PC-9 (cell line): ENCODE measurements around the gene ANKFN1. TPM values are rescaled to one million over a fixed set of nuclear protein-coding genes. Genes with fewer than 3 reads are reported as not detected.

Source experiments
- BruUV-seq: library from RNA; stranded (reverse); fragments of 400-500 nt; replicated peaks from 2 replicates; lab custom pipeline; 2021; lab: Mats Ljungman, UMichigan
- CTCF ChIA-PET: fragments of 300-600 bp; sonication (Branson Sonifier 250); formaldehyde crosslinking; loops from one replicate; lab custom pipeline; 2022; ENCODE audit warnings: antibody characterized with exemption; lab: Charles Lee
- POLR2A ChIA-PET: fragments of 300-600 bp; sonication (Branson Sonifier 250); formaldehyde crosslinking; loops from one replicate; lab custom pipeline; 2022; ENCODE audit warnings: antibody characterized with exemption; ENCODE audit not compliant: unreplicated experiment; lab: Charles Lee
- DNase-seq, 2 experiments: peaks; one replicate each; pipeline versions ENCODE4 v3.0.0 to v3.0.0-alpha.2; 2015 to 2022; ENCODE audit warnings: mixed read lengths in 1 of 2
- H2AFZ ChIP-seq: fragments of 200-600 bp; sonication (generic); 2 replicates; pipeline ENCODE4 v1.8.1; 2017; ENCODE audit warnings: antibody characterized with exemption
- H3F3A ChIP-seq: fragments of 200-600 bp; sonication (generic); 2 replicates; pipeline ENCODE4 v1.8.1; 2017; ENCODE audit warnings: antibody characterized with exemption, mild to moderate bottlenecking, low read depth; ENCODE audit not compliant: insufficient read depth
- H3K27ac ChIP-seq: fragments of 200-600 bp; sonication (generic); 2 replicates; pipeline ENCODE4 v1.6.1; 2016; ENCODE audit warnings: mixed run types
- H3K27me3 ChIP-seq: fragments of 200-600 bp; sonication (generic); 2 replicates; pipeline ENCODE4 v1.6.1; 2016; ENCODE audit warnings: low read depth, mixed run types; ENCODE audit not compliant: insufficient read depth
- H3K36me3 ChIP-seq: fragments of 200-600 bp; sonication (generic); 2 replicates; pipeline ENCODE4 v1.6.1; 2016; ENCODE audit warnings: low read depth, mixed run types
- H3K4me1 ChIP-seq: fragments of 200-600 bp; sonication (generic); replicated peaks from 2 replicates; pipeline ENCODE4 v1.6.1; 2016; ENCODE audit warnings: mixed run types; ENCODE audit not compliant: insufficient read depth
- H3K4me2 ChIP-seq: fragments of 200-600 bp; sonication (generic); 2 replicates; pipeline ENCODE4 v1.6.1; 2017; ENCODE audit warnings: mixed run types
- H3K4me3 ChIP-seq: fragments of 200-600 bp; sonication (generic); 2 replicates; pipeline ENCODE4 v1.6.1; 2016; ENCODE audit warnings: mixed run types
- H3K79me2 ChIP-seq: fragments of 200-600 bp; sonication (generic); 2 replicates; pipeline ENCODE4 v1.6.1; 2017; ENCODE audit warnings: low read depth, mixed run types
- H3K9me2 ChIP-seq: fragments of 200-600 bp; sonication (generic); 2 replicates; pipeline ENCODE4 v1.8.1; 2017; ENCODE audit warnings: mild to moderate bottlenecking; ENCODE audit not compliant: insufficient read depth
- H3K9me3 ChIP-seq: fragments of 200-600 bp; sonication (generic); 2 replicates; pipeline ENCODE4 v1.8.1; 2016; ENCODE audit warnings: low read depth; ENCODE audit not compliant: insufficient read depth
- H4K20me1 ChIP-seq: fragments of 200-600 bp; sonication (generic); 2 replicates; pipeline ENCODE4 v1.8.1; 2017; ENCODE audit not compliant: insufficient read depth
- CTCF ChIP-seq: fragments of 200-600 bp; sonication (generic); conservative IDR thresholded peaks from 2 replicates; pipeline ENCODE4 v1.6.1; 2017; ENCODE audit warnings: mixed run types, antibody characterized with exemption, mild to moderate bottlenecking, moderate library complexity
- EZH2 ChIP-seq: fragments of 200-600 bp; sonication (generic); IDR thresholded peaks from 2 replicates; pipeline ENCODE4 v1.8.0; 2017; ENCODE audit warnings: antibody characterized with exemption, low read depth
- intact Hi-C: fragments of 100-400 bp; cut with micrococcal nuclease; formaldehyde crosslinking; loops from one replicate; pipeline ENCODE4 v1.10.0; 2022; ENCODE audit not compliant: unreplicated experiment
- total RNA-seq: library from RNA; stranded (reverse); gene quantifications from 2 replicates; pipeline ENCODE4 v1.2.3, GENCODE V29; 2021

The ANKFN1 gene
- total RNA-seq, 1 experiment from 2014 or later = not detected

GRCh38 chr17:56144223-56144622 is 9.1 kb upstream of the ANKFN1 start:
- Histone ChIP-seq H3F3A (no peaks in the 10 kb centered on the region), H3K4me2 (no peak overlapping the region), H3K9me3 (no peaks in the 10 kb centered on the region), H4K20me1 (no peaks in the 10 kb centered on the region), H3K79me2 (no peaks in the 10 kb centered on the region), H2AFZ (no peak overlapping the region), H3K27me3 (no peaks in the 10 kb centered on the region), H3K36me3 (no peaks in the 10 kb centered on the region), H3K9me2 (no peaks in the 10 kb centered on the region), H3K4me3 (no peak overlapping the region), H3K27ac (no peak overlapping the region), H3K4me1 (no peaks in the 10 kb centered on the region)
- TF ChIP-seq CTCF = no peak
- TF ChIP-seq EZH2 = no peak
- POLR2A ChIA-PET = no interaction called here
- no peak for DNase-seq
- intact Hi-C loops = no loop called here
- CTCF ChIA-PET = no interaction called here
- BruUV-seq = no TSS peak

GRCh38 chr17:56146534-56146933 is 6.7 kb upstream of the ANKFN1 start:
- no peak for DNase-seq
- no peaks in the 10 kb centered on the region for H3K27me3 ChIP-seq
- no peak overlapping the region for H2AFZ ChIP-seq
- intact Hi-C loops = no loop called here
- H3K4me3 ChIP-seq = no peak overlapping the region
- no TSS peak for BruUV-seq
- TF ChIP-seq EZH2 (no peak), CTCF (no peak)
- peaks cover 5% of the 10 kb centered on the region; the same call in 1 of the 2 replicates for H3K9me3 ChIP-seq
- no peak overlapping the region for H3K4me2 ChIP-seq
- ChIA-PET CTCF (no interaction called here), POLR2A (no interaction called here)
- H3F3A ChIP-seq = no peaks in the 10 kb centered on the region
- no peaks in the 10 kb centered on the region for H4K20me1 ChIP-seq
- H3K4me1 ChIP-seq = no peaks in the 10 kb centered on the region
- H3K79me2 ChIP-seq = no peaks in the 10 kb centered on the region
- no peaks in the 10 kb centered on the region for H3K9me2 ChIP-seq
- no peaks in the 10 kb centered on the region for H3K36me3 ChIP-seq
- no peak overlapping the region for H3K27ac ChIP-seq

GRCh38 chr17:56148333-56148732 is 4.9 kb upstream of the ANKFN1 start:
- no peaks in the 10 kb centered on the region for H3K36me3 ChIP-seq
- no TSS peak for BruUV-seq
- TF ChIP-seq CTCF (no peak), EZH2 (no peak)
- POLR2A ChIA-PET = no interaction called here
- H3K9me3 ChIP-seq = peaks cover 5% of the 10 kb centered on the region; the same call in 1 of the 2 replicates
- H3F3A ChIP-seq = no peaks in the 10 kb centered on the region
- no peak overlapping the region for H2AFZ ChIP-seq
- H3K79me2 ChIP-seq = no peaks in the 10 kb centered on the region
- intact Hi-C loops = no loop called here
- H3K27ac ChIP-seq = no peak overlapping the region
- CTCF ChIA-PET = no interaction called here
- DNase-seq = no peak
- no peak overlapping the region for H3K4me2 ChIP-seq
- no peaks in the 10 kb centered on the region for H4K20me1 ChIP-seq
- H3K27me3 ChIP-seq = no peaks in the 10 kb centered on the region
- no peak overlapping the region for H3K4me3 ChIP-seq
- no peaks in the 10 kb centered on the region for H3K9me2 ChIP-seq
- H3K4me1 ChIP-seq = no peaks in the 10 kb centered on the region
